Aorta (tissue), 5 donors: ENCODE data around the gene MYT1. TPM values are rescaled to one million over a fixed set of nuclear protein-coding genes. Genes with fewer than 3 reads are reported as not detected.

ENCODE experiments used
- ATAC-seq: fragments of 200-7000 bp; cut with Tn5 transposase; one replicate; pipeline ENCODE4 v1.9.1; 2022; ENCODE audit warnings: moderate library complexity; ENCODE audit not compliant: low FRiP score
- DNase-seq, 2 donors: peaks; one replicate each; pipeline ENCODE4 v3.0.0-alpha.2; 2020
- H3K27ac ChIP-seq, 2 donors: one replicate each; pipeline ENCODE4 v1.5.1; 2013; ENCODE audit warnings: low read length in 2 of 2, mild to moderate bottlenecking in 2 of 2, moderate library complexity in 2 of 2, control low read depth in 1 of 2, inconsistent platforms in 1 of 2, low read depth in 1 of 2
- H3K27me3 ChIP-seq, 2 donors: one replicate each; pipeline ENCODE4 v1.6.1; 2013; ENCODE audit warnings: control low read depth in 1 of 2, low read length in 1 of 2, mild to moderate bottlenecking in 1 of 2, moderate library complexity in 1 of 2; ENCODE audit not compliant: insufficient read depth in 2 of 2, control insufficient read depth in 1 of 2
- H3K36me3 ChIP-seq, 2 donors: one replicate each; pipeline ENCODE4 v1.6.1; 2013; ENCODE audit warnings: control low read depth in 1 of 2, low read length in 1 of 2, mild to moderate bottlenecking in 1 of 2; ENCODE audit not compliant: insufficient read depth in 2 of 2, control insufficient read depth in 1 of 2
- H3K4me1 ChIP-seq, 2 donors: one replicate each; pipeline ENCODE4 v1.6.1; 2013; ENCODE audit warnings: low read length in 2 of 2, control low read depth in 1 of 2, mild to moderate bottlenecking in 1 of 2, moderate library complexity in 1 of 2; ENCODE audit not compliant: insufficient read depth in 2 of 2, control insufficient read depth in 1 of 2
- H3K4me3 ChIP-seq, 2 donors: one replicate each; pipeline ENCODE4 v1.5.1; 2013; ENCODE audit warnings: low read length in 2 of 2, control low read depth in 1 of 2, mild to moderate bottlenecking in 1 of 2
- H3K9me3 ChIP-seq: one replicate; pipeline ENCODE4 v1.6.1; 2013; ENCODE audit warnings: mild to moderate bottlenecking, low read length; ENCODE audit not compliant: control insufficient read depth
- WGBS, 2 donors: extraction: QIAGEN DNeasy Blood & Tissue Kit; methylation state at CpG; one replicate each; pipeline ENCODE4 v1.1.7; 2013; 5-methylcytosine and 5-hydroxymethylcytosine counted together
- intact Hi-C, 2 donors: fragments of 100-400 bp; cut with DNase I; formaldehyde crosslinking; loops; one replicate each; pipeline versions ENCODE4 v1.14.2 to v1.15.0; 2022
- polyA plus RNA-seq, 2 donors: library from polyadenylated mRNA; stranded (reverse); fragments of 200-250 nt; gene quantifications; one replicate each; pipeline ENCODE4 v1.2.3, GENCODE V29; 2013
- total RNA-seq, 2 donors: library from RNA; stranded (reverse); fragmentation: NEBNext Ultra II Directional; extraction: Animal tissue kit (Norgen Biotek cat#: 25700); gene quantifications; one replicate each; pipeline ENCODE4 v1.2.1, GENCODE V29; 2021
- donor health status: healthy with polysubstance abuse.
- donor health status: Bipolar disorder and iron deficiency.
- donor health status: DM: no; HTN: no; CAD: no.
- donor health status: DM: no; HTN: no; CAD: no.
- donor health status: DM: yes; HTN: yes; CAD: no.

The MYT1 gene
- total and polyA plus RNA-seq, 4 donors: not detected

DNA sequence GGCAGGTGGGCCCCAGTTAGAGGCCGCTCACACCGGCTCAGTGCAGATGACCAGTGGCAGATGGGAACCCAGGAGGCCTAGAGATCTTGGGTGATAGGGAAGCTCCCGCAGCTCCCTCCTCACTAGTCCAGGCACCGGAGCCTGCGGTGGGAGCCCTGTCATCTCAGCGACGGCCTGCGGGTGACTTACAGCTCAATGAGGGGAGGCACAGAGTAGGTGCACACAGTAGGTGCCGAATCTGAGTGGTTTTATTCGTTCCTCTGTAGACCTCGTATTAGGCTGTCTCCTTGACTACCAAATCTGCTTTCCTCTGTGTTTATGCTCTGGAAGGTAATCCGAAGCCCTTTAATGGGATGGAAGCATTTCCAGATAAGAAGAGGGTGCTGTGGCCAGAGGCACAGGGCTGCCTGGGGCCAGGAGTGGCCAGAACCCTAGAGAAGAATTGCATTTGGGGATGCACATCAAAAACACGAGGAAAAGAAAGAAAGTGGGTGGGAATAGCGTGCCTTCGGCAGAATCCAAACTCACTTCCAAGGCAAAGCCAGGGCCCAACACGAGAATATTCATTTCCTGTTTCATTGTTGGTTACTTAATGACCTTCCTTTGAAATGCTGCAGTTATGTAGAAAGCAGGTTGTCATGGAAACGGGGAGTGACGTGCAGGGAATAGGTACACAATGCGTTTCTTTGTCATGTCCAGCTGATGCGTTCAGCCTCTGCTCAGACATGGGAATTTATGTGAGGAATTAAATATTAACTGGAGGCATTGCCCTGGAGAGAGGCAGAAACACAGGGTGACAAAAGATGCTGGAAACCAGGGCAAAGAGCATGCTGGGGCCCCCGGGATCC, 24.7 kb downstream of the MYT1 start:
- Histone ChIP-seq H3K9me3 (no peaks in the 10 kb centered on the region), H3K27me3 (peaks cover 0 to 2% of the 10 kb centered on the region in 2 donors), H3K4me1 (no peaks in the 10 kb centered on the region), H3K27ac (no peak overlapping the region), H3K4me3 (no peak overlapping the region), H3K36me3 (no peaks in the 10 kb centered on the region)
- intact Hi-C loops: no loop called here
- WGBS, 2 donors: 45 to 48% methylated on average over 21 of the region's 21 CpGs
- ATAC-seq: no peak
- DNase-seq: no peak

DNA sequence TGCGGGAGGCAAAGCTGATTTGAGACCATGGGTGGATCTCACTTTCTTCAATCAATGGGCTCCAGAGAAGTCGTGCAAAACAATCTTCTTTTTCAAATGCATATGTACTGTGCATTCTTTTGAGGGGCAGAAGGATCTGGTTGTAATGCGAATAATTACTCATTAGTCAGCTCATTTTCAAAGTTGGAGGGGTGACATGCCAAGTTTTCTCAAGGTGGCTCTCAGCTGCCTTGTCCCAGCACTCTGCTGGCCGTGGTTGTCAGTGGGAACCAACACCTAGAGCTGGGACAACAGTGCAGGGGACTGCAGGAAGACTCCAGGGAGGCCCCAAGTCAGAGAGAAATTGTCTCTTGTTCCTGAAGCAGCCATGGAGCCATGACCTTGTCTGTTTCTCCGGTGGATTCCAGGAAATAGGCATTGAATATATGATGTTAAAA, 25.3 kb downstream of the MYT1 start:
- H3K27me3 ChIP-seq: peaks cover 0 to 2% of the 10 kb centered on the region in 2 donors
- H3K4me3 ChIP-seq: no peak overlapping the region
- H3K4me1 ChIP-seq: no peaks in the 10 kb centered on the region
- H3K27ac ChIP-seq: no peak overlapping the region
- DNase-seq (no peak), ATAC-seq (no peak)
- 46 to 48% methylated on average over 5 of the region's 5 CpGs for WGBS, 2 donors
- intact Hi-C loops: no loop called here
- no peaks in the 10 kb centered on the region for H3K9me3 ChIP-seq
- no peaks in the 10 kb centered on the region for H3K36me3 ChIP-seq

DNA sequence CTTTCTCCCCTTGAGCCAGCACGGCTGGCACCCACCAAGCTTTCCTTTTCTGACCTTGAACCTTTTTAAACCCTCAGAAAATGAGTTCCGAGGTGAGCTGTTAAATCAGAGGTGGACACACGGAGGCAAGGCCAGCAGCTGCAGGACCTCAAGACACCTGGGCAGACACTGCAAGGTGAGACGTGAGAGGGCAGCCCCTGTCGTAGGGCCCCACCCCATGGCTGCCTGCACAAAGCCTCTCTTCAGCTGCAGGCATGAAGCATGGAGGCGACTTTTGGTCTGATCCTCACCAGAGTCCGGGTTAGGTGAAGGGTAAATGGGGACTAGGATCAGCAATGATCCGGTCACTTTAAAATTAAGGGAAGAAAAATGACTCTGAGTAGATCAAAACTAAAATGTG, 25.7 kb downstream of the MYT1 start:
- H3K36me3 ChIP-seq: no peaks in the 10 kb centered on the region
- H3K9me3 ChIP-seq: no peaks in the 10 kb centered on the region
- H3K27ac ChIP-seq: no peak overlapping the region
- intact Hi-C loops: no loop called here
- H3K4me1 ChIP-seq: no peaks in the 10 kb centered on the region
- no peak for ATAC-seq
- WGBS, 2 donors: 63 to 72% methylated on average over 8 of the region's 8 CpGs
- no peak for DNase-seq
- H3K27me3 ChIP-seq: peaks cover 0 to 2% of the 10 kb centered on the region in 2 donors
- no peak overlapping the region for H3K4me3 ChIP-seq

DNA sequence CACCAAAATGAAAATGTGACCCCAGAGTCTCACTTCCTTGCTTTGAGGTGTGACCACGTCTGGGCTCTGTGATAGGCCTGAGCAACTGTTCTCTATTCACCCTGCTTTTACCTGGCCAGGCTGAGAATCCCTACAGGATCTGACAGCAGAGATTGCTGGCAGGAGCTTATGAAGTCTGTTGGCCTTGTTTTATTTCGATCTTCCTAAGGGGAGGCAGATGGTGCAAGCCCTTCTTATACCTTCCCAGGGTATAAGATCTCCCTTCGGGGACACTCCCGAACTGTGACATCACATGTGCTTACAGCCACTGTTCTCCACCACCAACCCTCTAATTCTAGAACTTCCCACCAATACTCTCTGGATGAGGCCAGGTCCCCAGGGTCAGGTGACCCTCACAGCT, 26.8 kb downstream of the MYT1 start:
- ATAC-seq (no peak), DNase-seq (no peak)
- Histone ChIP-seq H3K9me3 (no peaks in the 10 kb centered on the region), H3K27me3 (peaks cover 0 to 2% of the 10 kb centered on the region in 2 donors), H3K36me3 (no peaks in the 10 kb centered on the region), H3K27ac (no peak overlapping the region), H3K4me3 (no peak overlapping the region), H3K4me1 (no peaks in the 10 kb centered on the region)
- intact Hi-C loops: no loop called here
- WGBS, 2 donors: 76% methylated on average over 4 of the region's 4 CpGs

- ATAC-seq: no peak
- H3K9me3 ChIP-seq: no peaks in the 10 kb centered on the region
- 26 to 31% methylated on average over 9 of the region's 9 CpGs for WGBS, 2 donors
- H3K27ac ChIP-seq: no peak overlapping the region
- H3K36me3 ChIP-seq: no peaks in the 10 kb centered on the region
- no peak overlapping the region for H3K4me3 ChIP-seq
- no peaks in the 10 kb centered on the region for H3K4me1 ChIP-seq
- no peak for DNase-seq
- intact Hi-C loops: no loop called here
- peaks cover 0 to 2% of the 10 kb centered on the region in 2 donors for H3K27me3 ChIP-seq
Observed at GRCh38 chr20:64192406-64192805, 28.2 kb downstream of the MYT1 start.

- no peaks in the 10 kb centered on the region for H3K4me1 ChIP-seq
- DNase-seq (no peak), ATAC-seq (no peak)
- intact Hi-C loops: no loop called here
- no peaks in the 10 kb centered on the region for H3K9me3 ChIP-seq
- H3K27ac ChIP-seq: no peak overlapping the region
- no peaks in the 10 kb centered on the region for H3K36me3 ChIP-seq
- peaks cover 0 to 2% of the 10 kb centered on the region in 2 donors for H3K27me3 ChIP-seq
- WGBS, 2 donors: 58 to 64% methylated on average over 3 of the region's 3 CpGs
- no peak overlapping the region for H3K4me3 ChIP-seq
Observed at GRCh38 chr20:64193058-64193457, 28.8 kb downstream of the MYT1 start.

- Histone ChIP-seq H3K27ac (no peak overlapping the region), H3K36me3 (no peaks in the 10 kb centered on the region), H3K9me3 (no peaks in the 10 kb centered on the region), H3K4me1 (no peaks in the 10 kb centered on the region), H3K27me3 (peaks cover 0 to 2% of the 10 kb centered on the region in 2 donors), H3K4me3 (no peak overlapping the region)
- ATAC-seq: no peak
- no peak for DNase-seq
- intact Hi-C loops: no loop called here
Observed at GRCh38 chr20:64194269-64194668, 30.0 kb downstream of the MYT1 start.

DNA sequence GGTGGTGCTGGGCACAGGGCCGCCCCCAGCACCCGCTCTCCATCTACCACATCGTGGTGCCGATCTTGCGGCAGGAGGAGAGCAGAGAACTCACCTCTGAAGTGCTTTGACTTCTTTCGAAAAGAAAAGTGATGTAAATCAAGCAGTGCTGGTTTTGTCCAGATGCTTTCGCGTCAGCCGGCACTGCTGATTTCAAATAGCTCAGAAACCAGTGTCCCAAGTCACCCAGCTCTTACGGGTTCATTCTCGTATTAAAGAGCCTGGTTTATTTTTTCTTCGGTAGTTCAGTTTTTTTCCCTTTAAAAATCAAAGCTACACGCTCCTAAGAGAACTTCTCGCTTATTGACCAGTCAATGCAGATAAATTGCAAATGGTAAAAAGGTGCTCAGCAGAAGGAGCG, 32.1 kb downstream of the MYT1 start:
- ATAC-seq: no peak
- Histone ChIP-seq H3K27ac (no peak overlapping the region), H3K27me3 (peaks cover 0 to under 1% of the 10 kb centered on the region in 2 donors), H3K4me1 (no peaks in the 10 kb centered on the region), H3K36me3 (no peaks in the 10 kb centered on the region), H3K9me3 (no peaks in the 10 kb centered on the region), H3K4me3 (no peak overlapping the region)
- 75 to 80% methylated on average over 15 of the region's 15 CpGs for WGBS, 2 donors
- DNase-seq: no peak
- intact Hi-C loops: no loop called here

DNA sequence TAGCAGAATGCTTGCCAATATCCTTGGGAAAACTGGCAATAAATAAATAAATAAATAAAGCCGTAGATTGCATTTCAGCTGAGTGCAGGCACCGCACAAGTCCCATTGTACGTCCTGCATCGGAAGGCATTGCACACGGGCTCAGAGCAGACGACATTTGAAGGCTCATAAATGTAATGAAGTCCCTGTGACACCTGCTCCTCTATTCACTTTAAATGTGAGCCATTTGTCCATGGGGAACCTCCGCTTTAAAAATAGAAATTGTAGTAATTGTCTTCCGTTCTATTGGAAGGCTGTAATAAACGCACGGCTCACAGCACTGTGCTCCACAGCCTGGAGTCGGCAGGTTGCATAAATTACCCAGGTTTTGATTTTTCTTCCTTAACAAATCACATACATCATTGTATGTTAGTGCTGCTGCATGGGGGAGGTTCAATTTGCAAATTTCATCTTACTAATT, 32.6 kb downstream of the MYT1 start:
- Histone ChIP-seq H3K36me3 (no peaks in the 10 kb centered on the region), H3K4me1 (no peaks in the 10 kb centered on the region), H3K27me3 (no peaks in the 10 kb centered on the region), H3K4me3 (no peak overlapping the region), H3K27ac (no peak overlapping the region), H3K9me3 (no peaks in the 10 kb centered on the region)
- DNase-seq: no peak
- no peak for ATAC-seq
- WGBS, 2 donors: 69 to 77% methylated on average over 11 of the region's 11 CpGs
- intact Hi-C loops: no loop called here
